ENCODE data around the gene TLR10.

Gene TLR10

DNA sequence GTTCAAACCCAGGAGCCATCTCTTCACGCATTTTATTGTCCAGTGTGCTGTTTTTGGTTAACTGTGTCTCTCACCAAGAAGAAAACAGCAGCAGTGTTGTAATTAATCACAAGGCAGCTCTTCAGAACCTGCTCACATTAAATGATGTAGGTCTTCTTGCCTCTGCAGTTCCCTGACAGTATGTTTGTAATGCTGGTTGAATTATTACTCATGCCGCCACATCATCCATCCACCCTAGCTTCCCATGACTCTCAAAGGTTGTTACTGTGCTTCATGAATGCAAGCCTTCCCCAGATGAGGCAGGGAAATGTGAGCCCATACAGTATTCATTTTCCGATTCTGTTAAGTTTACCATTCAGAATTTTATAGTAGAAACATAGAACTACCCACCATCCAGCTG lies 17.4 kb downstream of the TLR10 start:
- DNase-seq = no peak

GRCh38 chr4:38764277-38764676 lies 18.5 kb downstream of the TLR10 start:
- DNase-seq = no peak

- no peak for DNase-seq
Measured at GRCh38 chr4:38762560-38762959, 20.2 kb downstream of the TLR10 start.

DNA sequence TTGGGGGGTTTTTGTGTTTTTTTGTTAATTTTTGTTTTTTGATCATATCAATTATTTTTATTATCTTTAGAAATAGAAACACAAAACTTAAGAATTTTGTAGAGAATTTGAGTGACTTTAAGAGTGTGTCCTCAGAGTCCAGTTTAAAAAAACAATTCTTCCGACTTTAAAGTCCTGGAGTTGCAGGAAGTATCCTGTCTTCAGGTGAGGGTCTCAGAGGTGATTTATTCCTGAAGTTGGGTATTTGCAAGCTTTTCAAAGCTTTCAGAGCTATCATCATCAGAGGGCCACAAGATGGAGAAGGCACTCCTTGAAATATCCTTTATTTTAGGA lies 23.0 kb downstream of the TLR10 start:
- DNase-seq = no peak

- DNase-seq = no peak
Measured at GRCh38 chr4:38759113-38759789, 23.5 kb downstream of the TLR10 start.

- no peak for DNase-seq
Measured at GRCh38 chr4:38757945-38758600, 24.7 kb downstream of the TLR10 start.

DNA sequence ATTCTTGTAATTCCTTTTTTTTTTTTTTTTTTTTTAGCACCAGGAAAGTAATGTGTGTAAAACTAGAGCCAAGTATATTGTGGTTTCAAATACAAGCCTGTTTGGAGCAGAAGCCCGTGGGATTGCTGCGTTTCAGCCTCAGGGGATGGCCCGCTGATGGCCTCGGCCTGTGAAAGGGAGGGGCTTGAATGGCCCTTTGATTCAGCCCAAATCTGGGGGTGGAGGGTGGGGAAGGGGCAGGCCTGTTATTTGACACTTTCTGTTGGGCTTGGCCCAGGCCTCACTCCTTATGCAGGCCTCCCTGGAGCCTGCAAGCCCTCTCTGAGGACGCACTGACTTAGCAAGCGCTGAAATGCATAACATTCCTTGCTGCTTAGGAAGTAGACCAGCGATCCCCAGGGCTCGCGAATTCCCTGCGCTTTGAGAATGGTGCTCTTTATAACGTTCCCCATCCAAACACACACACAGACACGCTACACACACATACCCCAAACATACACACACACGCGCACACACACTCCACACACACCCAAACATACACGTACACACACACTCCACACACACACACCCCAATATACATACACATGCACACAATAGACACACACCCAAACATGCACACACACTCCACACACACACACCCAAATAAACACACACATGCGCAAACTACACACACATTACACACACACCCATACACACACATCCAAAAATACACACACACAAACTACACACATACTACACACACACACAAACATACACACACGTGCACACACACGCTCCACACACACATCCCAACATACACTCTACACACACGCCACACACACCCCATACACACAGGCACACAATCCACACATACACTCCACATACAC lies 29.6 kb downstream of the TLR10 start:
- DNase-seq = no peak

- DNase-seq = no peak
Measured at GRCh38 chr4:38752372-38752940, 30.3 kb downstream of the TLR10 start.

DNA sequence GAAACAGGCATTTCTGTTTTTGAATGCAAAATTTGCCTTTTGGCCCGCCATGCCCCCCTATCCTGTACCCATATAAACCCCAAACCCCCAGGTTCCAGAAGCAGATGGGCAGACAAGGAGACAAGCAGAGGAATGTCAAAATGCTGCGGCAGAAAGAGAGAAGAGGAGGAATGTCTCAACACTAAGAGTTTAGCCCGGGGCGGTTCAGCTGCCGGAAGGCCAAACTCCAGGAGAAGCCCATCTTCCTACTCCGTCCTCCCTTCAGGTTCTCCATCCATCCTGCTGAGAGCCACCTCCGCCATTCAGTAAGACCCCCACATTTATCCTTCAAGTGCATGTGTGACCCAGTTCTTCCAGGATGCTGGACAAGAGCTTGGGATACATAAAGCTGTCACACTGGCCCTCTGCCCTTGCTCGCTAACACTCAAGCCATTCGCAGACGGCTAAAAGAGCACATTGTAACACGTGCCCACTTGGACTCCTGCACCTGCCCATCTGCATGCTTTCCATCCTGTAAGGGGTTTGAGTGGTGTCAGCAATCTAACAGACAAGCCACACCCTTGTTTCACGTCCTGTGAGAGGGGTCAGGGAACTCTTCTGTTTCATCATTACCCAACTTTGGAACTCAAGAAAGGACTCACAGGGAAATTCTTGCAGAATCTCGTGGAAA lies 31.3 kb downstream of the TLR10 start:
- no peak for DNase-seq

DNA sequence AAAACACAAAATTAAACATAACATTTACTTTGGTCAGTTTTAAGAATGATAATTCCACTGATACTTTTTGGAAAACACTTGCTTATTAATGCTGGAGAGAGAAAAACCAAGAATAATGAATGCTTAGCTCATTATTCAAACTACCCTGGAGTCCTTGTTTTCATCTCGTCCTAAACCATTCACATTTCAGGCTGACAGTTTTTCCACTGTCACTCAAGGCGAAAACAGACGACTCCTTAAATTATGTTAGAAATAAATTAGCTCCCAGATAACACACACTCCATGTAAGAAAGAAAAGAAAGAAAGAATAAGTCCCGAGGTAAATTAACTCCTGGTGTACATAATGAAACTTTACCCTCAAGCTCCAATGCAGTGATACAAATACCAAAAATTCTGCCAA lies 33.5 kb downstream of the TLR10 start:
- DNase-seq = no peak

DNA sequence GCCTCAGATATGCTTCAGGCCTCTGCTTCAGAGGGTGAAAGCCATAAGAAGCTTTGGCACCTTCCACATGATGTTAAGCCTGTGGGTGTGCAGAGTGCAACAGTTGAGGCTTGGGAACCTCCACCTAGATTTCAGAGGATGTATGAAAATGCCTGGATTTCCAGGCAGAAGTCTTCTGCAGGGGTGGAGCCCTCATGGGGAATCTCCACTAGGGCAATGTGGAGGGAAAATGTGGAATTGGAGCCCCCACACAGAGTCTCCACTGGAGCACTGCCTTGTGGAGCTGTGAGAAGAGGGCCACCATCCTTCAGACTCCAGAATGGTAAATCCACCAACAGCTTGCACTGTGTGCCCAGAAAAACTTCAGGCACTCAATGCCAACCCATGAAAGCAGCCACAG lies 35.2 kb downstream of the TLR10 start:
- no peak for DNase-seq

DNA sequence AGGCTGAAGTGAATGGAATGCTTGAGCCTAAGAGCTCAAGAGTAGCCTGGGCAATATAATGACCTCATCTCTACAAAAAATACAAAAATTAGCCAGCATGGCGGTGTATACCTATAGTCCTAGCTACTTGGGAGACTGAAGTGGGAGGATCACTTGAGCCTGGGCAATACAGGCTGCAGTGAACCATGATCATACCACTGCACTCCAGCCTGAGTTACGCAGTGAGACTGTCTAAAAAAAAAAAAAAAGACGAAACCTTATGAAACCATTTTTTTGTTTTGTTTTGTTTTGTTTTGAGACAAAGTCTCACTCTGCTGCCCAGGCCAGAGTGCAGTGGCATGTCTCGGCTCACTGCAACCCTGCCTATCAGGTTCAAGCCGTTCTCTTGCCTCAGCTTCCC lies 36.9 kb downstream of the TLR10 start:
- no peak for DNase-seq

DNA sequence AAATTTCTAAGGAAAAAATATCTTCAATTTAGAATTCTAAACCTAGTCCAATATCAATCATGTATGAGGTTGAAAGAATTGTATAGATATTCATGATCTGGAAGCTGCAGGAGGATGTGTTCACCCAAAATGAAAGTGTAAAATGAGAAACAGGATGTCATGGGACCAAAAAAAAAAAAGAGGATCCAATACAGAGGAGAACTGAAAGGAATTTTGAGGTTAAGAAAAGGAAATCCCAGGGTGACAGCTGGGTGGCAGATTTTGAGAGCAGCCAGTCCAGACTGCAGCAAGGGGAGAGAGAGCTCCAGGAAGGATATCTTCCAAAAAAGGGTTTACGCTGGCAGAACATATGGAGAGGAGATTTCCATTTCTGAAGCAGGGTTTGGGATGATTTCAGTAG lies 38.9 kb downstream of the TLR10 start:
- DNase-seq = no peak

DNA sequence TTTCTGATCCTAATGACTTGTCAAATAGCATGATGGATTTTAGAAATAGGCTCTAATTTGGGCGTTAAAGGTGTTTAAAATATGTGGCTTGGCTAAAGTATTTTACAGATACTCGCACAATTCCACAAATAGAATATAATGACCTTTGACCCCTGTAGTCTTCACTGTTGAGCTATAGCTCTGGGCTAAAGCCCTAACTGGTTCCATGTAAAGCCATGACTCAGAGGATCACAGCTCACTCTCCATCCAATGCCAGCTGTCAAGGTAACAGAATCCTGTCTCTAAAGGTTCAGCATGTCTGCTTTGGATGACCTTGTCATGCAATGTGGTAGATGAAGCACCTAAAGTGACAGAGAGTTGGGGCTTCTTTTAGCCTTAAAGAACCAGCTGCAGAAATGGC lies 42.5 kb downstream of the TLR10 start:
- no peak for DNase-seq

- DNase-seq = no peak
Measured at GRCh38 chr4:38738940-38739803, 43.6 kb downstream of the TLR10 start.

DNA sequence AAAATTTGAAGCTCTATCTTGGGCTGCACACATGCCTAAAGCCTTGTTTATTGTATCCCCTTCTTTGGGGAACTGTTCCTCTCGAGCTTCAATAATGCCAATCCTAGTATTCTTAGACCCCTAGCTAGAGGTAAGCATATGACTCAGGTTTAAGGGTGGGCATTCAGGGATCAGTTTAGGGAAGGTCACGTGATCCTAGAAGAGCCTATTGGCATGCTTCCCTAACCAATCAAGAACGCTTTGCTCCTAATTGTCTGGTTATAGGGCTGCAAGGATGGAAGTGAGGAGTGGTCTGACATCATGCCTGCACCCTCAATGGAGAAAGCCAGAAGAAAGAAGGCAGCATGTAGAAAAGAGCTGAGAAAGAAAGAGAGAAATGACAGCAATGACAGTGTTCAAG lies 46.9 kb downstream of the TLR10 start:
- DNase-seq = no peak

DNA sequence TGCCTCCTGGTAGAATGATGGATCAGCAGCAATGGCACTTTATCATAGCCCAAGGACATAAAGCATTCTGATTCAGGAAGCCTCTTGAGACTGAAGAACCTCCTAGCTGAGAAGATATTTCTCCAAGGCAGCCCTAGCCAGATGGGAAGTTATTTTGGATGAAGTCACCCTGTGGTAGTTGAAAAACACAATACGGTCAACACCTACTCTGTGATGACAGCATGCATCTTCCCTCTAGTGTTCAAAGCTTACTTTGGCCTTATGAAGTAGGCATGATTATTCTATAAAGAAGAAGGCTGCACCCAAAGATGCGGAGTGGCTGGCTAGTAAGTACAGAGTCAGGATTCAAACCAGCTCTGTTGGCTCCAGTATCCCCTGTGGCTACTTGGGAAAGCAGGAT lies 47.9 kb downstream of the TLR10 start:
- DNase-seq = no peak

GRCh38 chr4:38734446-38734845 lies 48.3 kb downstream of the TLR10 start:
- no peak for DNase-seq

GRCh38 chr4:38733663-38734062 lies 49.1 kb downstream of the TLR10 start:
- no peak for DNase-seq

- DNase-seq = peak; percentile 33
Measured at GRCh38 chr4:38730830-38731646, 51.8 kb downstream of the TLR10 start.

DNA sequence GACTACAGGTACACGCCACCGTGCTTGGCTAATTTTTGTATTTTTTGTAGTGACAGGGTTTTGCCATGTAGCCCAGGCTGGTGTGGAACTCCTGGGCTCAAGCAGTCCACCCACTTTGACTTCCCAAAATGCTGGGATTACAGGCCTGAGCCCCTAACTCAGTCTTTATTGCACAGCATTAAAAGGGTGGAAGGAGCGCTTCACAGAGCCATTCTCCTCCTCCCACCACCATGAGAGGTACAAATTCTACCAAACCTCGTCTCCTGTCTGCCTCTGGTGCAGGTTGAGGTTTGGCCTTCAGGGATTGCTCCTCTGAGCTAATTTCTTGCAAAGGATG lies 52.3 kb downstream of the TLR10 start:
- no peak for DNase-seq

Measured in NK-92 treated with Interleukin-12 subunit alpha and Interleukin-12 subunit beta, amount 100 ng/mL, for 24 hours (cell line).